Neural progenitor cell (in vitro differentiated cells): Measurements from ENCODE around the gene DUSP11. TPM values are rescaled to one million over a fixed set of nuclear protein-coding genes. Genes with fewer than 3 reads are reported as not detected.

Experiments used
- DNase-seq: peaks from one replicate; pipeline ENCODE4 v3.0.0-alpha.2; 2016; ENCODE audit warnings: low spot score
- H2AFZ ChIP-seq: fragments of 200-600 bp; sonication (generic); replicated peaks from 2 replicates; pipeline ENCODE4 v1.6.1; 2016; ENCODE audit warnings: antibody characterized with exemption
- H3F3A ChIP-seq: fragments of 200-600 bp; sonication (generic); 2 replicates; pipeline ENCODE4 v1.6.1; 2016; ENCODE audit warnings: antibody characterized with exemption, low read depth
- H3K27ac ChIP-seq: fragments of 200-600 bp; sonication (generic); 2 replicates; pipeline ENCODE4 v1.5.1; 2016; ENCODE audit warnings: mild to moderate bottlenecking
- H3K27me3 ChIP-seq: fragments of 200-600 bp; sonication (generic); 2 replicates; pipeline ENCODE4 v1.6.1; 2016; ENCODE audit warnings: mild to moderate bottlenecking, moderate library complexity
- H3K36me3 ChIP-seq: fragments of 200-600 bp; sonication (generic); 2 replicates; pipeline ENCODE4 v1.5.1; 2016
- H3K4me1 ChIP-seq: fragments of 200-600 bp; sonication (generic); 2 replicates; pipeline ENCODE4 v1.6.1; 2016; ENCODE audit warnings: mixed run types
- H3K4me2 ChIP-seq: fragments of 200-600 bp; sonication (generic); 2 replicates; pipeline ENCODE4 v1.6.1; 2016
- H3K4me3 ChIP-seq: fragments of 200-600 bp; sonication (generic); 2 replicates; pipeline ENCODE4 v1.5.1; 2016
- H3K79me2 ChIP-seq: fragments of 200-600 bp; sonication (generic); 2 replicates; pipeline ENCODE4 v1.6.1; 2016; ENCODE audit warnings: low read depth
- H3K9ac ChIP-seq: fragments of 200-600 bp; sonication (generic); 2 replicates; pipeline ENCODE4 v1.6.1; 2016
- H3K9me3 ChIP-seq: fragments of 200-600 bp; sonication (generic); 2 replicates; pipeline ENCODE4 v1.5.1; 2016; ENCODE audit warnings: low read depth
- H4K20me1 ChIP-seq: fragments of 200-600 bp; sonication (generic); 2 replicates; pipeline ENCODE4 v1.6.1; 2016; ENCODE audit warnings: low read depth
- H3K27ac Mint-ChIP-seq: 3 replicates; pipeline ENCODE4 v1.8.0; 2021; ENCODE audit warnings: mixed read lengths
- H3K27me3 Mint-ChIP-seq: 2 replicates; pipeline ENCODE4 v1.8.0; 2022; ENCODE audit warnings: low read depth, mild to moderate bottlenecking, inconsistent platforms, moderate library complexity, mixed read lengths; ENCODE audit not compliant: insufficient read depth
- H3K36me3 Mint-ChIP-seq: 3 replicates; pipeline ENCODE4 v1.8.0; 2021; ENCODE audit warnings: mixed read lengths
- H3K4me1 Mint-ChIP-seq: 3 replicates; pipeline ENCODE4 v1.8.0; 2021; ENCODE audit warnings: mixed read lengths
- H3K4me3 Mint-ChIP-seq: 3 replicates; pipeline ENCODE4 v1.8.0; 2021; ENCODE audit warnings: mild to moderate bottlenecking, moderate library complexity, mixed read lengths
- H3K9me3 Mint-ChIP-seq: 3 replicates; pipeline ENCODE4 v1.8.0; 2020; ENCODE audit warnings: mixed read lengths
- CTCF ChIP-seq: fragments of 200-600 bp; sonication (generic); IDR thresholded peaks from 2 replicates; pipeline ENCODE4 v1.5.1; 2017; ENCODE audit warnings: antibody characterized with exemption, mild to moderate bottlenecking
- EZH2 ChIP-seq: fragments of 200-600 bp; sonication (generic); IDR thresholded peaks from 2 replicates; pipeline ENCODE4 v1.6.1; 2017; ENCODE audit warnings: antibody characterized with exemption, mild to moderate bottlenecking, moderate library complexity
- EZH2phosphoT487 ChIP-seq: fragments of 200-600 bp; sonication (generic); IDR thresholded peaks from 2 replicates; pipeline ENCODE4 v1.6.1; 2017; ENCODE audit warnings: antibody characterized with exemption
- total RNA-seq: library from RNA; depleted of rRNA; stranded (reverse); fragments of >200 nt; gene quantifications from 2 replicates; pipeline ENCODE4 v1.2.3, GENCODE V29; 2015; ENCODE audit warnings: low replicate concordance

Gene DUSP11
- total RNA-seq, 1 donor from 2014 or later = 43.5 TPM

GRCh38 chr2:73736855-73737779, 42.8 kb downstream of the DUSP11 start, which contains the start of gene TPRKB:
TPRKB (minus strand) TSS chr2:73737345; CDS start chr2:73734569, 2,776 bp downstream.
- Histone ChIP-seq H3K36me3 (no peaks in the 10 kb centered on the region), H3K4me1 (peaks cover 8% of the 10 kb centered on the region), H3K4me2 (peak within 1 kb of the TSS; percentile 96), H4K20me1 (peaks cover 3% of the 10 kb centered on the region), H3K4me3 (peak within 1 kb of the TSS; percentile 90), H3K79me2 (peaks cover 20% of the 10 kb centered on the region), H2AFZ (peak within 1 kb of the TSS; percentile 82), H3K9me3 (no peaks in the 10 kb centered on the region), H3K9ac (peak within 1 kb of the TSS; percentile 71), H3K27ac (no peak within 1 kb of the TSS), H3K27me3 (peaks cover 42% of the 10 kb centered on the region), H3F3A (peaks cover 9% of the 10 kb centered on the region)
- Mint-ChIP-seq H3K36me3 (peaks cover 8% of the 10 kb centered on the region), H3K4me1 (peaks cover 12% of the 10 kb centered on the region), H3K27me3 (no peaks in the 10 kb centered on the region), H3K4me3 (peak within 1 kb of the TSS; percentile 96), H3K9me3 (peaks cover 8% of the 10 kb centered on the region), H3K27ac (peak within 1 kb of the TSS; percentile 78)
- DNase-seq = peak; percentile 92
- TF ChIP-seq EZH2phosphoT487 = no peak
- TF ChIP-seq CTCF = no peak
- TF ChIP-seq EZH2 = no peak

GRCh38 chr2:73736378-73736777, 43.5 kb downstream of the DUSP11 start:
- peak overlapping the region; percentile 78 for H3K27ac Mint-ChIP-seq
- no peak overlapping the region for H3K27ac ChIP-seq
- no peak overlapping the region for H2AFZ ChIP-seq

GRCh38 chr2:73730810-73731209, 49.1 kb downstream of the DUSP11 start:
- TF ChIP-seq EZH2phosphoT487 (no peak), CTCF (no peak), EZH2 (no peak)
- Histone ChIP-seq H3K36me3 (no peaks in the 10 kb centered on the region), H3K4me2 (no peak overlapping the region), H3K27me3 (no peaks in the 10 kb centered on the region), H2AFZ (no peak overlapping the region), H3K4me1 (peaks cover 2% of the 10 kb centered on the region), H3K4me3 (no peak overlapping the region), H3K9ac (no peak overlapping the region), H4K20me1 (peaks cover 3% of the 10 kb centered on the region), H3K27ac (no peak overlapping the region), H3F3A (no peaks in the 10 kb centered on the region), H3K9me3 (no peaks in the 10 kb centered on the region), H3K79me2 (peaks cover 10% of the 10 kb centered on the region)
- H3K36me3 Mint-ChIP-seq = peaks cover 14% of the 10 kb centered on the region
- DNase-seq = no peak
- no peak overlapping the region for H3K4me3 Mint-ChIP-seq
- no peaks in the 10 kb centered on the region for H3K27me3 Mint-ChIP-seq
- no peak overlapping the region for H3K27ac Mint-ChIP-seq
- H3K9me3 Mint-ChIP-seq = no peaks in the 10 kb centered on the region
- peaks cover 2% of the 10 kb centered on the region for H3K4me1 Mint-ChIP-seq

More at GRCh38 chr2:73736378-73736777, 43.5 kb downstream of the DUSP11 start:
- H3K9me3 ChIP-seq = no peaks in the 10 kb centered on the region
- no peaks in the 10 kb centered on the region for H3K36me3 ChIP-seq
- peak overlapping the region; percentile 90 for H3K4me3 ChIP-seq
- Mint-ChIP-seq H3K27me3 (no peaks in the 10 kb centered on the region), H3K4me3 (peak overlapping the region; percentile 96), H3K4me1 (peaks cover 12% of the 10 kb centered on the region), H3K36me3 (peaks cover 11% of the 10 kb centered on the region), H3K9me3 (peaks cover 8% of the 10 kb centered on the region)
- H3F3A ChIP-seq = peaks cover 9% of the 10 kb centered on the region
- H3K27me3 ChIP-seq = peaks cover 35% of the 10 kb centered on the region
- H4K20me1 ChIP-seq = peaks cover 3% of the 10 kb centered on the region
- TF ChIP-seq EZH2 = no peak
- no peak for TF ChIP-seq EZH2phosphoT487
- no peak for TF ChIP-seq CTCF
- H3K9ac ChIP-seq = peak overlapping the region; percentile 71
- no peak for DNase-seq
- peaks cover 8% of the 10 kb centered on the region for H3K4me1 ChIP-seq
- H3K4me2 ChIP-seq = peak overlapping the region; percentile 96
- H3K79me2 ChIP-seq = peaks cover 20% of the 10 kb centered on the region
